Esophagus (tissue), 2 donors: Measurements from ENCODE around the gene GMDS. TPM values are rescaled to one million over a fixed set of nuclear protein-coding genes. Genes with fewer than 3 reads are reported as not detected.

Experiments used
- H3K27ac ChIP-seq, 2 donors: one replicate each; pipeline ENCODE4 v1.5.1; 2013; ENCODE audit warnings: low read depth in 2 of 2, mild to moderate bottlenecking in 2 of 2, inconsistent platforms in 1 of 2, low read length in 1 of 2, moderate library complexity in 1 of 2
- H3K27me3 ChIP-seq, 2 donors: one replicate each; pipeline ENCODE4 v1.6.1; 2013; ENCODE audit warnings: low read length in 2 of 2, control low read depth in 1 of 2, mild to moderate bottlenecking in 1 of 2; ENCODE audit not compliant: insufficient read depth in 2 of 2, control insufficient read depth in 1 of 2
- H3K36me3 ChIP-seq, 2 donors: one replicate each; pipeline ENCODE4 v1.6.1; 2013; ENCODE audit warnings: low read length in 1 of 2; ENCODE audit not compliant: control insufficient read depth in 2 of 2, insufficient read depth in 2 of 2
- H3K4me1 ChIP-seq, 2 donors: one replicate each; pipeline ENCODE4 v1.6.1; 2013; ENCODE audit warnings: low read length in 1 of 2; ENCODE audit not compliant: control insufficient read depth in 2 of 2, insufficient read depth in 2 of 2
- H3K4me3 ChIP-seq, 2 donors: one replicate each; pipeline ENCODE4 v1.5.1; 2013; ENCODE audit warnings: low read length in 2 of 2, mild to moderate bottlenecking in 2 of 2, low read depth in 1 of 2, moderate library complexity in 1 of 2
- H3K9me3 ChIP-seq, 2 donors: one replicate each; pipeline ENCODE4 v1.6.1; 2013; ENCODE audit warnings: mild to moderate bottlenecking in 2 of 2, low read depth in 1 of 2, low read length in 1 of 2, moderate library complexity in 1 of 2; ENCODE audit not compliant: control insufficient read depth in 2 of 2, insufficient read depth in 1 of 2
- WGBS, 2 donors: extraction: QIAGEN DNeasy Blood & Tissue Kit; methylation state at CpG; one replicate each; pipeline ENCODE4 v1.1.7; 2013; 5-methylcytosine and 5-hydroxymethylcytosine counted together
- polyA plus RNA-seq, 2 donors: library from polyadenylated mRNA; stranded (reverse); fragments of 200-250 nt; gene quantifications; one replicate each; pipeline ENCODE4 v1.2.3, GENCODE V29; 2013
- donor health status: healthy with polysubstance abuse.
- donor health status: Bipolar disorder and iron deficiency.

GMDS gene
- polyA plus RNA-seq, 2 donors: 42.4 to 54.5 TPM

GRCh38 chr6:1737463-1738311 is 507.7 kb downstream of the GMDS start:
- 86 to 89% methylated on average over 6 of the region's 6 CpGs for WGBS, 2 donors
- Histone ChIP-seq H3K9me3 (no peaks in the 10 kb centered on the region), H3K27me3 (no peaks in the 10 kb centered on the region), H3K4me3 (no peak overlapping the region), H3K27ac (no peak overlapping the region), H3K4me1 (peaks cover 0 to 3% of the 10 kb centered on the region in 2 donors), H3K36me3 (no peaks in the 10 kb centered on the region)

- no peaks in the 10 kb centered on the region for H3K27me3 ChIP-seq
- no peak overlapping the region for H3K27ac ChIP-seq
- WGBS, 2 donors: 81 to 84% methylated on average over 6 of the region's 6 CpGs
- no peak overlapping the region for H3K4me3 ChIP-seq
- no peaks in the 10 kb centered on the region for H3K9me3 ChIP-seq
- H3K4me1 ChIP-seq: peaks cover 0 to 3% of the 10 kb centered on the region in 2 donors
- H3K36me3 ChIP-seq: no peaks in the 10 kb centered on the region
Measured at GRCh38 chr6:1736346-1737105, 508.9 kb downstream of the GMDS start.

GRCh38 chr6:1735239-1735803 is 510.1 kb downstream of the GMDS start:
- Histone ChIP-seq H3K9me3 (no peaks in the 10 kb centered on the region), H3K4me1 (peaks cover 0 to 3% of the 10 kb centered on the region in 2 donors), H3K27me3 (no peaks in the 10 kb centered on the region), H3K4me3 (no peak overlapping the region), H3K27ac (no peak overlapping the region), H3K36me3 (no peaks in the 10 kb centered on the region)
- 85% methylated on average over 6 of the region's 6 CpGs for WGBS, 2 donors

DNA sequence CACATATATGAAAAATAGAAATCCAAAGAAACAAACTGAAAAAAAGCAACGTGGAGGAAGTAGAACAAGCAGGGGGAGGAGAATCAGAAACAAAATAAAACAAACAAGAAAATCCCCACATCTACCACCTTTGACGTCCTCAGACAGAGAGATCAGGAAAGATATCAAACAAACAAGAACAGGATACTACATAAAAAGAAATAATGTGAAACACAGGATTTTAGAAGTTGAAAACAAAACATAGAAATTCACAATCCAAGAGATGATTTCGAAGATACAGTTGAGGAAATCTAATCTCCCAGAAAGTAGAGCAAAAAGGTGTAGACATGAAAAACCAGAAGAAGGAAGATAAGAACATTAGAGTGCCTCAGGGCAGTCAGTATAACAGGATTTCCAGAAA is 514.5 kb downstream of the GMDS start:
- H3K4me3 ChIP-seq: no peak overlapping the region
- H3K27ac ChIP-seq: no peak overlapping the region
- no peaks in the 10 kb centered on the region for H3K36me3 ChIP-seq
- WGBS, 2 donors: 77 to 90% methylated on average over 3 of the region's 3 CpGs
- no peaks in the 10 kb centered on the region for H3K27me3 ChIP-seq
- H3K4me1 ChIP-seq: no peaks in the 10 kb centered on the region
- H3K9me3 ChIP-seq: no peaks in the 10 kb centered on the region

DNA sequence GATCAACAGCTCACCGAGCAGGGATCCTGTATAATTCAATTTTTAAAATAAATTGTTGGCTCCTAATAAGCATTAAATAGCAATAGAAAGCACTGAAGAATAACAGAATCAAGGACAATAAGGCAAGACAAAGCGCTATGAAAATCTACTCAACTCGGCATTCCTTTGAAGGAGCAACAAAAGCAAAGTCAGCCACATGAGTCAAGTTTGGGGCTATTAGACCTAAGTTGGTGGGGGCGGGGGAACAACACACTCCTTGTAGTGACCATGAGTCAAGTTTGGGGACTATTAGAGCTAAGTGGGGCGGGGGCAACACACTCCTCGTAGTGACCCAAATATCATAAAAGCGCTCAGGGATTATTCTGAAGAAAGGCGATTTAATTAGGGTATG is 515.7 kb downstream of the GMDS start:
- Histone ChIP-seq H3K27ac (no peak overlapping the region), H3K4me1 (no peaks in the 10 kb centered on the region), H3K9me3 (no peaks in the 10 kb centered on the region), H3K27me3 (no peaks in the 10 kb centered on the region), H3K4me3 (no peak overlapping the region), H3K36me3 (no peaks in the 10 kb centered on the region)
- 83 to 88% methylated on average over 8 of the region's 8 CpGs for WGBS, 2 donors

GRCh38 chr6:1729133-1729749 is 516.2 kb downstream of the GMDS start:
- Histone ChIP-seq H3K27me3 (no peaks in the 10 kb centered on the region), H3K9me3 (no peaks in the 10 kb centered on the region), H3K4me1 (no peaks in the 10 kb centered on the region), H3K4me3 (no peak overlapping the region), H3K36me3 (no peaks in the 10 kb centered on the region), H3K27ac (peak overlapping the region; percentile 1 to 18)
- 51 to 71% methylated on average over 7 of the region's 7 CpGs for WGBS, 2 donors

DNA sequence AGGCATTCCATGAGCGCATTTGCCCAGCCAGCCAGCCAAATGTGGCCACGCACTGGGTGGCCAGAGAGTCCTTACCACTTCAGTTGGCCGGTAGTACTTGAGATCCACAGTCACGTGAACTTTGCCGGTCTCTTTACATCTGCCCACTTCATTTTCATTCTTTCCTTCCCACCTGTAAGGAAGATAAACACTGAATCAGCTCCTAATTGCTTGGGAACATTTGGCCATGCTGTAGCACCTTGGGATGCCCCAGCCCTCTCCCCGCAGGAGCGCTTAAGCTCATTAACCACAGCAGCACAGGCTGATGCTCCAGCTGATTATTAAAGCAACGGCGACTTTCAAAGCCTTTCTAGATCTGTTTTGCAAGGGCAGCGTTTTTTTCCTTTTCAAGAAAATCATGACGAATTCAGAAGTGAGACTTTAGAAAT is 519.0 kb downstream of the GMDS start:
- Histone ChIP-seq H3K4me3 (no peak overlapping the region), H3K9me3 (no peaks in the 10 kb centered on the region), H3K4me1 (no peaks in the 10 kb centered on the region), H3K27me3 (no peaks in the 10 kb centered on the region), H3K27ac (no peak overlapping the region), H3K36me3 (no peaks in the 10 kb centered on the region)
- WGBS, 2 donors: 91 to 95% methylated on average over 11 of the region's 11 CpGs

DNA sequence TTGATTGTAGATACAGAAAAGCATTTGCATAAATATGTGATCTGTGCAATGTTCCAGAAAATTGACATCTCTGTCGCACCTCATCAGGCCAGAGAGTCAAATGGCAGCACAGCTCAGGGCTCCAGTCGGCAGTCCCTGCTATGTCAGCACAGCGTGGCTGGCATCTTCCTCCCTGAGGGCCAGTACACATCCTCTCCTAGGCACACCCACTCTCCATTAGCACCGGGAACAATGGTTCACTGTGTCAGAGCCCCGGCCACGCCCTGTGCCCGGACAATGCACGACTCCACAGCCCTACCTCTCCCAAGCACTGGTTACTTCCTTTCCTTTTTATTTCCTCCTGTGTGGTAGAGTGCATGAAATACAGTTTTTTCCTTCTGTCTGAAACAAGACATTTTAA is 520.8 kb downstream of the GMDS start:
- WGBS, 2 donors: 45 to 54% methylated on average over 8 of the region's 8 CpGs
- Histone ChIP-seq H3K4me3 (no peak overlapping the region), H3K4me1 (no peaks in the 10 kb centered on the region), H3K36me3 (no peaks in the 10 kb centered on the region), H3K27me3 (no peaks in the 10 kb centered on the region), H3K9me3 (no peaks in the 10 kb centered on the region), H3K27ac (peak overlapping the region in 1 of 2 donors; percentile 42)

DNA sequence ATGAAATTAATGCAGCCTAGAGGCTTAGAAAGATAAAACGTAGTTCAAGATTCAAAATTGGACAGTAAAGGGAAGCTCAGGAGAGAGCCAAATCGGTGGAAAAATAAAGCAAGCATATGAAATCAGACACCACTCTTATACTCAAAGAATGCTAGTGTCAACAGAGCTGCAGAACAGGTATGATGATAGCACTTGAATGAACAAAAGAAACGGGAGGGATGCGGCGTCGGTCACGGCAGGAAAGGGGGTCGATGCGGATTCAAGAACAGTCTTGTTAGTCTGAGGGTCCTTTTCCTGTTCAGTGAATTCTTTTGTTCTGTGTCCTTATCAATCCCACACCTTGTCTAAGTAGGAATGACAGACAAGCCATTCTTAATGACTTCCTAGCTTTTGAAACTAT is 521.3 kb downstream of the GMDS start:
- H3K4me3 ChIP-seq: no peak overlapping the region
- H3K36me3 ChIP-seq: no peaks in the 10 kb centered on the region
- WGBS, 2 donors: 48 to 68% methylated on average over 9 of the region's 9 CpGs
- H3K27ac ChIP-seq: peak overlapping the region in 1 of 2 donors; percentile 28
- no peaks in the 10 kb centered on the region for H3K27me3 ChIP-seq
- no peaks in the 10 kb centered on the region for H3K4me1 ChIP-seq
- no peaks in the 10 kb centered on the region for H3K9me3 ChIP-seq
